ENCODE results near the gene ADAM17.
A peak's percentile ranks its signal among the peaks of the same experiment; 100 is the strongest.
"Not testable (repeated sequence)": the region's sequence is repeated elsewhere in the genome, so short reads cannot be mapped to it uniquely, and the experiment has no call there.

The ADAM17 gene

DNA sequence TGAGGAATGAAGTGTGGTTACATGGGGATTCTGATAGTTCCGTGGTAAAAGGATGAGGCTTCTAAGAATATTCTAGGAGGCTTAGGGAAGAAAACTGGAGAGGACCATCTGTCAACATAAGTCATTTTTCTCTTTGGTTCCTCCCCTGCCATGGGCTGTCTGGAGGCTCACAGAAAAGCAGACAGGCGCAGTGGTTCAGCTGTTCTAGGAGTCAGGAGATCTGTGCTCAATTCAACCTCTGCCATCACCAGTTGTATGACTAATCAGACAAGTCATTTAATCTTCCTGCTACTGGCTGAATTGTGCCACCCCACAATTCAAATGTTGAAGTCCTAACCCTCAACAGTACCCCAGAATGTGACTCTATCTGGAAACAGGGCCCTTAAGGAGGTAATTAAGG is 36.4 kb downstream of the ADAM17 start:
- peak; percentile 7 for DNase-seq (ENCODE audit: low spot score)

DNA sequence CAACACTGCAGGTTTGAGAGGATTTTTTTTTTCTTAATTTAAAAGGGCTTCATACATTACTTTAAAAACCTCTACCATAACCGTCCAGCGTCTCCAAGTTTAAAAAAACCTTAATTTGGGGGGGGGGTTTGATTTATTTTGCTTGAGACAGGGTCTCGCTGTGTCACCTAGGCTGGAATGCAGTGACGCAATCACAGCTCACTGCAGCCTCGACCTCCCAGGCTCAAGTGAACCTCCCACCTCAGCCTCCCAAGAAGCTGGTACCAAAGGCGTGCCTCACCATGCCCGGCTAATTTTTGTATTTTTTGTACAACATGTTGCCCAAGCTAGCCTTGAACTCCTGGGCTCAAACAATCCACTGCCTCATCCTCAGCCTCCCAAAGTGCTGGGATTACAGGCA is 36.9 kb downstream of the ADAM17 start:
- DNase-seq (ENCODE audit: low spot score), result no peak

DNA sequence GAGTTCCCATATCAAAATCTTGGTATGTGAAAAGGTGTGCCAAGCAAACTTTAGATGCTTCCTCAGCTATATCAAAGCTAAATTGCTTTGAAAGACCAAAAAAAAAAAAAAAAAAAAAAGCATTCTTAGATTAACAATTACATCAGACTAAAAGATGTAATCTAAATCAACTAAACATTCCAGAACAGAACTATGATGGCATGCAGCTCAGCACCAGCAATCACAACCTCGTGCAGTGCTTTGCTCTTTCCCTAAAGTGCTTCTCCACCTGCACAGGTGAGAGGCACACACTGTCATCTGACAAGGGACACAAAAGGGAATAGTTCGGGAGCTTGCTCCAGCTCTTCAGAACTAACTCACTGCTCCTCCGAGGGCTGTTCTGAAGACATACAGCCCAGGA is 37.5 kb downstream of the ADAM17 start:
- DNase-seq (ENCODE audit: low spot score), result no peak

DNA sequence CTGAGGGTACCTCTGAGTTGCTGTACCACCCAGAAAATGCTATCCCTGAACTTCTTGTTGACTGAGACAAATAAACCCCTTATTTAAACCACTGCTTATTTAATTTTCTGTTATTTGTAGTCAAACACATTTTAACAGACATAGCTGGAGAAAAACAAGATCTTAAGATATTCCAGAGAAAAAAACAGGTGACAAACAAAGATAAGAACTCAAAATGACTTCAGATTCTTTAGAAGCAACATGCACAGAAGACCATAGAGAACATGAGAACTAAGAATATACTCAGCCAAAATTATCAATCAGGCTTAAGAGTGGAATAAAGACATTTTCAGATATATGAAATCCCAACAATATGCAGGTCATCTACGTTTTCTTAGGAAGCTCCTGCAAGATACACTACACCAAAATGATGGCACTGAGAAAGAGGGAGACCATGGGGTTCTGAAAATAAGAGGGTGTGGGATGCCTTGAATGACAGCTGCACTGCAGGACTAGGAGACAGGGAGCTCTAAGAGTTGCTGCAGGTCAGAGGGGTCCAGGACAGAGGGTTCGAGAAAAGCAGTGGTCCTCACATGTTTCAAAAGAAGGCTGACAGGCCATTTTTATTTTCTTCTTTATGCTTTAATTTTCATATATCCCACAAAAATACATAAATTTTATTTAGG is 38.4 kb downstream of the ADAM17 start:
- no peak for DNase-seq (ENCODE audit: low spot score)

DNA sequence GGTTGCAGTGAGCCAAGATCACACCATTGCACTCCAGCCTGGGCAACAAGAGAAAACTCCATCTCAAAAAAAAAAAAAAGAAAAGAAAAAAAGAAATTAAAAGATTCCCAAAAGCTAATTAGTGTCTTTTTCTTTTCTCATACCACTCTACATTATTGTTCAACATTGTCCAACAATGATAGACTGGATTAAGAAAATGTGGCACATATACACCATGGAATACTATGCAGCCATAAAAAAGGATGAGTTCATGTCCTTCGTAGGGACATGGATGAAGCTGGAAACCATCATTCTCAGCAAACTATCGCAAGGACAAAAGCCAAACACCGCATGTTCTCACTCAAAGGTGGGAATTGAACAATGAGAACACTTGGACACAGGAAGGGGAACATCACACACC is 41.7 kb downstream of the ADAM17 start:
- DNase-seq (ENCODE audit: low spot score), result not testable (repeated sequence)

DNA sequence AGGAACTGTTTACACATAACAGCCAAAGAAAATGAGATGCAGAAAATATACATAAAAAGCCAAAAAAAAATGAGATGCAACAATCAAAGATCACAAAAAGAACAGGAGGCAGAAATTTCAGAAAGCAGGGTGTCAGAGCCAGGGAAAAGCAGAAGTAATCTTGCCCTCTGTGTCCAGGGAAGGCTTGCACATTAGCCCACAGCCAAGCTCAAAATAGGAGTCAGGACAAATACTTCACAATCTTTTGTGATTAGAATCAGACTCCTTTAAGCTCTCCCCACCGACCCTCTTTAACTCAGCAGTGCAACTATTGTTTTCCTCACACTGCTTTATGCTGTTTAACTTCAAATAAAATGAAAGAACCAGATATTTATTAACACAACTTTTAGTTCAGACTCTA is 46.7 kb downstream of the ADAM17 start:
- DNase-seq (ENCODE audit: low spot score), result no peak

DNA sequence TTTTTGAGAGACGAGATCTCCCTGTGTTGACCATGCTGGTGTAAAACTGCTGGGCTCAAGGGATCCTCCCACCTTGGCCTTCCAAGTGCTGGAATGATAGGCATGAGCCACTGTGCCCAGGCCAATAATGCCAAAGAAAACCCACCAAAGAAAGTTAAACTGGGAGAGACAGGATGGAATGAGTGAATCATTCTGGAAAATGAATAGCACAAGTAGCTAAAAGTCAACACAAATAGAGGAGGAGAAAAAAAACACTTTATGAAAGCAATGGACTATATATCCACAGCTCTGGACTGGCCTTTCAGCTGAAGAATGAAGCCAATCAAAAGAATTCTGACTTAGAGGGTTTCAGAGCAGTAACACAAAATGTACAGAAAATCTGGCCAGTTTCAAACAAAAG is 57.4 kb downstream of the ADAM17 start:
- DNase-seq (ENCODE audit: low spot score), result no peak

DNA sequence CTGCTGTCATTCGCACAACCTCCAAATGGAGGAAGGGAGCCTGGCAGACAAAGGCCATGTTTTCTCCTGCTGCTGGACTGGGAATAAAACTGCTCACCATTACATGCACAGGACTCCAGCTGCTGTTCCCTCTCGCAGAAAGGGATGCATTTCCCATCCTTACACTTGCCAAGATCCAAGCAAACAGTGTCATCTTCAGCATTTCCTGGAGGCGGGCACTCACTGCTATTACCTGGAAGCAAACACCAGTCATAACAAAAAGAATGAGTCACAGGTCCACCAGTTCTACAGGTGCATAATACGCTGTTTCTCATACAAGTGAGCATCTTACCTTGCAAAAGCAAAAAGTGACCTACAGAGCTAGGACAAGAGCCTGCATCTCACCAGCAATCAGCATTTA is 58.6 kb downstream of the ADAM17 start:
- DNase-seq (ENCODE audit: low spot score), result peak; percentile 25

DNA sequence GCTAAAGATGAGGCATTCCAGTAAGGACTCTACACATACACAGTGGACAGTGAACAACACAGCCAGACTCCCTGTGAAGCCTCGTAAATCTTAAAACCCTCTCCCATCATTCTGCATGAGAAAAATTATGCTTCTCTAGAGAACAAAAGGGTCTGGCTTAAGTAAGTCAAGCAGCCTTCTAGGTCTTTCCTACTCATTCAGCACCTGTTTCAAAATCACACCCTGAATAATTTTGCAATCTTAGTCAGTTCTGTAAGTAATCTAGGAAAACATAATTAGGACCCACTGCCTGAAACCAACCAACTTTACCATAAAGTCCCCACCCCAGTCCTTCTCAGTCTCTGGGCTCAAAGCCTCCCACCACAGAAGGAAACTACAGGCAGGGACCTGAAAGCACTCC is 61.5 kb downstream of the ADAM17 start:
- peak; percentile 31 for DNase-seq (ENCODE audit: low spot score)

DNA sequence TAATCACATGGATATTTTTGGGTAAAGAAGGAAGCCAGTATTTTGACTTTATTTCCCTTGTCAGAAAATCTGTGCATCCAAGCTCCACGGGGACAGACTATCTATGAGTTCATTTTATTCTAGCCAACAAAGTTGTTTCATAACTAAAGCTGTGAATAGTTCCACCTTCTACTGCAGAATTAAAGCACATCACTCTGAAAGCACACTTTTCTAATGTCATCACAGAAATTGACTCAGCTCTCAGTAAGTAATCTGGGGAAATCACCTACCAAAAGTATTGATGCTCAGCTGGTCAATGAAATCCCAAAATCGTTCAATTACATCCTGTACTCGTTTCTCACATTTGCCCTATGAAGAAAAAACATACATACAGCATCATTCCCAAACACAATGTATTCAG is 62.2 kb downstream of the ADAM17 start:
- peak; percentile 25 for DNase-seq (ENCODE audit: low spot score)

DNA sequence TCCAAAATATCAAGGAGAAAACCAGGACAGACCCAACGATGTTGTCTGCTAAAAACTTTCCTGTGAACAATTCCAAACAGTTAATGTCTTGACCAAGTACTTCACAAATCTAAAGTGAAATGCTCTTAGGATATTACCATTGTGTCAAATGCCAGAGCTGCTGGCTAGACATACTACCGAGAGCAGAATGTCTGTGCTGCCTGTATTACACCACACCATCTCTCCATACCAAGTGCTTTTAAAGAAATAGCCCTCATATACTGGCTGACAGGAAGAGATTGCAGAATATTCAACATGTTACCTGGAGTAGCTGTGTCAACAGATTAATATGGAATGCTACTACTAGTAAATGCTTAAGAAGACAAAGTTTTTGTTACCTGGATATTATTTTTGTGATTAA is 62.7 kb downstream of the ADAM17 start:
- no peak for DNase-seq (ENCODE audit: low spot score)

DNA sequence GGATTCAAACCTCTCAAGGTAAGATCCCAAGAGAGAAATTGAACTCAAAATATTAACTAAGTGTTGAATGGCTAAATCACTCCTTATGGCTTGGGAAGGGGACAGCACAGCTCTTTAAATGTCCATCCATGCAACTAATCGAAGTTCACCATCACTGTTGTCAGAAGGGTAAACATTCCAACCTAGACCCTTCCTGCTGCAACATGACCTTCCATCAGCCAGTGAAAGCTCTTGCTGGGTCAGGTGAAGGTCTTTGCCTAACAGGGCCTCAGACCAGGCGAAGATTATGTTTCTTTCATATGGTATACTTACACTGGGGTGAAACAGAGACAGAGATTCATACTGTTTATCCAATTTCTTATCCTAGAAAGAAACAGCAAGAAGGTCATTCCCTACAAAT is 64.8 kb downstream of the ADAM17 start:
- no peak for DNase-seq (ENCODE audit: low spot score)

DNA sequence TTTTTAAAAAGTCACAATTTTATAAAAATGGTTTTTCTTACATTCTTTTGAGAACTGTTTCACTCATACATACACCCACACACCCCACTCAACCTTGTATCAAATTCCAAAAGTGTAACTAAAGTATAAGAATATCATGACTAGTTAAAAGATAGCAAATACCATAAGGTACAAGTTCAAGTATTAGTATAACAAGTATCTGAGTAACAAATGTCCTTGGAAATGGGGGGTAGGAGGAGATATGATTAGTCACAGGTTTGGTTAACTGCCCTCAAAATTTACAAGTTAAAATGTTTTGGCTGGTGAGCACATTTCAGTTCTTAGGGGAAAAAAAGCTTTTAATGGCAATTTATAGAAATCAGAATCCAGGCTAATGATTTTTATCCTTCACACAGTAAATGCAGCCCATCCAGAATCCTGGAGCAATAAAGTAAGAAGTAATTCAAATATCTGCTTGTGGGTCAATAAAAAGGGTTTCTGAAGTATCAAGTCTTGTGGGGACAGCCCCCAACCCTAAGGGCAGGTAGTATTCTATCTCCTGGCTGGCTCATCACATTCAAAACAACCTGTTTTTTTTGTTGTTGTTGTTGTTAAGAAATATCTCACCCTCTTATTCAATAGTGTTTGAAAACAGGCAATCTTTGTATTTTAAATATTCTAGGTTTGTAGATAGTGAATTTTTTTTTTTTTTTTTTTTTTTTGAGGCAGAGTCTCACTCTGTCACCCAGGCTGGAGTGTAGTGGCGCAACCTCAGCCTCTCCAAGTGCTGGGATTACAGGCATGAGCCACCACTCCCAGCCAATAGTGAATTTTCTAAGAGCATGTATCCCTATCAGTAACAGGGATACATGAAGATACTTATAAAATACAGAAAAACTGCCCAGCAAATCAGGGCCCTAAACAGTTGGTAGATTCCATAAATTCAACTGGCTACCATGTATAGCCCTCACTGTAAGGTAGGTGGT is 66.8 kb downstream of the ADAM17 start:
- no peak for DNase-seq (ENCODE audit: low spot score)

DNA sequence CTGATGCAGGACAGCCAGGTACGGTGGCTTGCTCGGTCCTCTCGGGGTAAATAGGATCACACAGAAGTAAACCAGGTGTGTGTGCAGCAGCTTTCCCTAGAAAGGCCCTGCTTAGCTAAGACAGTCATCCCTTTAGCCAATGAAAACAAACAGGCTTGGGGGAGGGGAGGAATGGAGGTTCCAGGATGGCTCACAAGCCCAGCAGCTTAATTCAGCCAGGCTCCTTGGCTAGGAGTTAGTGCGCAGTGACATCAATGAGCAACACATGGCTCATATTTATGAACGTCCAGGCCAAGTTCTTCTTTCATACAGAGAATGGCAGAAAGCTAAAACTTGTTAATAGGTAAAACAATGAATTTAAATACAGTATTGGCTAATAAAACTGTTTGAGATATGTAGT is 71.1 kb downstream of the ADAM17 start:
- no peak for DNase-seq (ENCODE audit: low spot score)

DNA sequence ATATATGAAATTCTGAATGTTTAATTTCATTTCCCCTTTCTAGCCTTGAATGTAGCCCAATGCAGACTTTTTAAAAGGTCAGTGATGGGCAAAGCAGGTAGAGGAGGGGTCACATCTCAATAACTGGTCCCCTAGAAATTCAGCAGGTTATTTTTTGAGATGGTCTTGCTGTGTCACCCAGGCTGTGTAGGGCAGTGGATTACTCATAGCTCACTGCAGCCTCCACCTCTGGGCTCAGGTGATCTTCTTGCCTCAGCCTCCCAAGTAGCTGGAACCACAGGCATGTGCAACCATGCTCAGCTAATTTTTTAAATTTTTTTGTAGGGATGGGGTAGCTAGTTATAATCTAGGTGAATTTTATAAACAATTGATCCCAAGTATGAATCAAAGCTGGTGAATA is 72.5 kb downstream of the ADAM17 start:
- DNase-seq (ENCODE audit: low spot score), result no peak

DNA sequence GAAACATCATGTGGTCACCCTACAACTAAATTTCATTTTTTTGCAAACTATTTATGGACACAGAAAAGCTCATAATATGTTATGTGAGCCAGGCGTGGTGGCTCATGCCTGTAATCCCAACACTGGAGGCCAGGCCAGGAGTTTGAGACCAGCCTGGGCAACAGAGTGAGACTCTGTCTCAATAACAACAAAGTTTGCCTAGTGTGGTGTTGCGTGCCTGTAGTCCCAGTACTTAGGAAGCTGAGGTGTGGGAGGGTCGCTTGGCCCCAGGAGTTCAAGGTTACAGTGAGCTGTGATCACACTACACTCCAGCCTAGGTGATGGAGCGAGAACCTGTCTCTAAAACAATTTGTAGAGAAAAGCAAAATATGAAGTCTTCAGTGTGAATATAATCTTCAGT is 75.5 kb downstream of the ADAM17 start:
- DNase-seq (ENCODE audit: low spot score), result no peak

DNA sequence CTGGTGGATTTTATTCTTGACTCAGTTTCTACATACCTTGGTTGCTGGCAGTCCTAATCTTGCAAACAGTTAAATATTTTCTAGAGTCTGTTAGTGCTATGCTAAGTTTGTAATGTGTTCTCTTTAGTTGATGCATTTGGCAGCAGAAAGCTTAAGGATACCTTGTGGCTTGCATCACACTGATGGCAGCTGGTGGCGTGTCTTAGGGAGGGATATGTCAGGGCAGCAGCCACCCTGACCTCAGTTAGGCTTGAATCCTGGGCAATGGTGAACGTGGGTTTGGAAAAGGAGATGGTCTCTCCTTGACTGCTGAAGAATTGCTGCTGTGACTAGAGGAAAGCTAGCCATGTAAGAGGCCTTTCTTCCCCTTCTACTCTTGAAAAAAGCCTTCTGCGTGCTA is 77.1 kb downstream of the ADAM17 start:
- DNase-seq (ENCODE audit: low spot score), result no peak

DNA sequence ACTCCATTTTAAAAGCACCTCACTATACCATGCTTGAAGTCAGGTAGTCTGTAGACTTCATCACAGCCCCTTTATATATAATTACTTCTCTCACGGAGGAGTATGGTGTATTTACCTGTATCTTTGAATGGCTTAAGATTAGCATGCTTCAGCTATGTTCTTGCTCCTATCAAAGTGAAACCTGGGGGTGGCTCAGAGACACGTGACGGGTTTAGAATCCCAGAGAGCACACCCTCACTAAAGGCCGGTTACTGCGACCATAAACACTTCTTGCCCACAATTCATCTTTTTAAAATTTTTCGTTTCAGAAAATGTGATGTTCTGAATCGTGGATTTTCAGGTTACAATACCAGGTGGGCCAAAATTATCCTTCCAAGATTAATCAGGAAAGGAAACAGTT is 77.7 kb downstream of the ADAM17 start:
- no peak for DNase-seq (ENCODE audit: low spot score)

DNA sequence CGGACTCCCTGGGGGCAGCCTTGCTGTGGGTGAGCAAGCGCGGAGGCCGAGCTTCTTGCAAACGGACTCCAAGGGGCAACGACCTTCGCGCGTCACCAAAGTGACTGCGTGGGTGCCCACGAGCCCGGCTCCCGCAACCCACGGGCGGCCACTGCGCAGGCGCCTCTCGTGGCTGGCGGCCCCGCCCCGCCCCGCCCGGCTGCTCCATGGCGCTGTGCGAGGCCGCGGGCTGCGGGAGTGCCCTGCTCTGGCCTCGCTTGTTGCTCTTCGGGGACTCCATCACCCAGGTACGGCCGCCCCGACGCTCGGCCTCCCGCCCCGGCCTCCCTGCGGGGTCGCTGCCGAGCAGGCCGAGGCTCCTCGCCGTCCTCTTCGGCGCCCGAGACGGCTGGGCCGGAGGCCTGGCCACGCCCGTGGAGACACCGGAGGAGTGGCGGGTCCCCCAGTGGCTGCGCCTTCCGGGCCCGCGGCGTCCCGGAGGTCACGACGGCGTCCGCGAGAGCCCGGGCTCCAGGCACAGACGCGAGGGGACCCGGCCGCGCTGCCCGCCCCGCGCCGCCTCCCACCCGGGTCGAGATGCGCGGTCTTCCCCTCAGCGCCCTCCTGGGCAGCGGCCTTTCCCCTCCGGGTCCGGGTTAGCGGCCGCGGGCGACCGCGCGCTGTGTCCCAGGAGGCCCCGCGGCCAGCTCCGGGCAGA is 81.1 kb downstream of the ADAM17 start, which contains the start of gene IAH1:
TSS of gene IAH1 (plus strand) at position 191 of the 697 bp plus-strand sequence. CDS start at position 207, 16 bp downstream.
- peak; percentile 60 for DNase-seq (ENCODE audit: low spot score)

DNA sequence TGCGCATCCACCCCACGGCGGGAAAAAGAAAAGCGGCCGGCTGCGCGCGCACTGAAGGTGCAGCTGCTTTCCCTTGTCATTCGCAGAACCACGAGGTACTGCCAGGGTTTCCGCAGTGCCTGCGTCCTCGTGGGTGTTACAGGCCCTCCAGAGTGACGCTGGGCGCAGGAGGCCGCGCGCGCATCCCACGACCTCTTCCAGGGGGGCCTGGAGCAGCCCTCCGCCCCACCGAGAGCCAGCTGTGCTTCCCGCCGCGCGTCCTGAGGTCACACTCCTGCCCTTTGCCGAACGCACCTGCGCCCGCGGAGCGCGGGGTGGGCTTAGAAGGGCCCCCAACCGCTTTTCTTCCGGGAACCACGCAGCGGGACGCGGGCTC is 81.7 kb downstream of the ADAM17 start:
- DNase-seq (ENCODE audit: low spot score), result peak; percentile 52

DNA sequence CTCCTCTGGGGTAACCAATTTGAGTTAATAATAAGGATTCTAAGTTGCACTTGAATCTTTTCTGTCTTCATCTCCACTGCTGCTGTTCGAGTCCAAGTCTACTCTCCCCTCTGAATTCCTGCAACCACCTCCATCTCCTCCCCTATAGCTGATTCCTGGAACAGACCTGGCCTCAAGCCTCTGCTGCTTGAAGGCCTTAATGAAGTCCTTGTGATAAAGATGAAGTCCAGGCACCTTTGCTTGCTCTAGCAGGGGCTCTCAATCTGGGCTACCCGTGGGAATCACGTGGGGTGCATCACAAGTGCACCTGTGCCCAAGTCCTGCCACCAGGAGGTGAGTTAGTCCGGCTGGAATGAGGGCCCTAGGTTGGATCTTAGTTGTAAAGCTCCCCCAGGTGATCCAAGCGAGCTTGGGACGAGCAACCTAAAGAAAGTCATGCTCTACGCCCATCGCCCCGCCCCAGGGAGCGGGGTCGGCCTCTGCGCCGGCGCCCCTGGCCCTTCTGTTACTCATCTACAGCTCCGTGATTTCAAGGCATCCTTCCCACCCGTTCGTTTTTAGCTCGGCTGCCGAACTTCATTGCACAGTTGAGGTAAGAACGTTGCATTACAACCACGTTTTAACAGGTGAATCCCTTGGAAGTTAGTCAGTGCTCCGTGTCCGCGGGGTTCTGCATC is 82.2 kb downstream of the ADAM17 start:
- no peak for DNase-seq (ENCODE audit: low spot score)

DNA sequence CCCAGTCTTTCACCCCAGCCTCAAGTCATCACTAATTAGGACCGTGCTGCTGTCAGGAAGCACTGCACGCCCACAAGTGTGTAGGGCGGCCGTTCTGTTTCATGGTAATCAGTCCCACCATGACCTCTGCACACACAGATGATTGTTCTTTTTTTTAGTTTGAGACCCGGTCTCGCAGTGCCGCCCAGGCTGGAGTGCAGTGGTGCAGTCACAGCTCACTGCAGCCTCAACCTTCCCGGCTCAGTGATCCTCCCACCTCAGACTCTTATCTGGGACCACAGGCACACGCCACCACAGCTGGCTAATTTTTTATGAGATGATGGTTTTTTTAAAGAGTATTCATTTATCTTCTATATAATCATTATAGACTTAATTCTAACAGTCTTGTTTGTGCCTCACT is 83.1 kb downstream of the ADAM17 start:
- no peak for DNase-seq (ENCODE audit: low spot score)
